K562 (cell line): ENCODE measurements around the gene CDK5RAP3. TPM values are rescaled to one million over a fixed set of nuclear protein-coding genes. Genes with fewer than 3 reads are reported as not detected.

Experiments
- ARID2 ChIP-seq: fragments of 450-650 bp; IDR thresholded peaks from 2 replicates; pipeline ENCODE4 v1.6.1; 2017; ENCODE audit warnings: antibody characterized with exemption, mild to moderate bottlenecking
- KLF10 ChIP-seq: fragments of 250-450 bp; sonication (Bioruptor Pico); IDR thresholded peaks from 2 replicates; pipeline ENCODE4 v1.6.1; 2021; ENCODE audit warnings: matching md5 sums
- TRIM25 ChIP-seq: fragments of 450-650 bp; IDR thresholded peaks from 2 replicates; pipeline ENCODE4 v1.7.0; 2016; ENCODE audit warnings: borderline replicate concordance
- ZBTB26 ChIP-seq: fragments of 450-650 bp; formaldehyde crosslinking; IDR thresholded peaks from 2 replicates; pipeline ENCODE4 v1.4.0; 2022; ENCODE audit warnings: missing genetic modification characterization
- polyA plus RNA-seq, 8 experiments: library from polyadenylated mRNA; depleted of rRNA in 4 of 8; stranded (reverse) in 5 of 8; unstranded in 3 of 8; fragments of >200 nt; fragmentation: Nextera tagmentation in 2 of 8; fragmentation: Illumina TruSeq in 1 of 8; extraction: Ambion mirVana in 2 of 8; extraction: Trizol in 1 of 8; gene quantifications; 2 replicates each; pipeline versions ENCODE4 v1.2.1 to v1.2.3, GENCODE V29; 2011 to 2014; ENCODE audit warnings: inconsistent platforms in 1 of 8, missing spikeins in 1 of 8
- total RNA-seq, 7 experiments: library from RNA; depleted of rRNA in 6 of 7; stranded (reverse); fragments of >200 nt in 6 of 7; fragmentation: Illumina TruSeq in 2 of 7; extraction: Trizol in 2 of 7; gene quantifications; 2 replicates each; pipeline versions ENCODE4 v1.2.1 to v1.2.3, GENCODE V29; 2011 to 2021; ENCODE audit warnings: low replicate concordance in 1 of 7
- TF ChIP-seq, protein P1 (sequence below), 2 experiments: fragments of 450-650 bp in 1 of 2; sonication (generic) in 1 of 2; formaldehyde crosslinking in 1 of 2; IDR thresholded peaks; 2 replicates each; pipeline versions ENCODE4 v1.7.1 to v1.9.0; 2016 to 2022; ENCODE audit warnings: inconsistent platforms in 1 of 2, mild to moderate bottlenecking in 1 of 2, missing genetic modification reagents in 1 of 2
- TF ChIP-seq, protein P2 (sequence below): fragments of 450-650 bp; conservative IDR thresholded peaks from 2 replicates; pipeline ENCODE4 v1.6.1; 2016; ENCODE audit warnings: missing genetic modification characterization, low read depth, mild to moderate bottlenecking, missing compliant biosample characterization, moderate library complexity
- TF ChIP-seq, protein P3 (sequence below): sonication (generic); formaldehyde crosslinking; IDR thresholded peaks from 2 replicates; pipeline ENCODE4 v1.8.0; 2023; ENCODE audit warnings: mild to moderate bottlenecking, missing genetic modification reagents

CDK5RAP3 gene
- total and polyA plus RNA-seq, 9 of the 15 experiments (the other 6 are each of a cell fraction or from before 2014, with no cell fraction given), result 44.2 to 202 (median 91.5) TPM

GRCh38 chr17:48011405-48012150 is 40.7 kb downstream of the CDK5RAP3 start (continued):
- TF ChIP-seq, protein P1, sequence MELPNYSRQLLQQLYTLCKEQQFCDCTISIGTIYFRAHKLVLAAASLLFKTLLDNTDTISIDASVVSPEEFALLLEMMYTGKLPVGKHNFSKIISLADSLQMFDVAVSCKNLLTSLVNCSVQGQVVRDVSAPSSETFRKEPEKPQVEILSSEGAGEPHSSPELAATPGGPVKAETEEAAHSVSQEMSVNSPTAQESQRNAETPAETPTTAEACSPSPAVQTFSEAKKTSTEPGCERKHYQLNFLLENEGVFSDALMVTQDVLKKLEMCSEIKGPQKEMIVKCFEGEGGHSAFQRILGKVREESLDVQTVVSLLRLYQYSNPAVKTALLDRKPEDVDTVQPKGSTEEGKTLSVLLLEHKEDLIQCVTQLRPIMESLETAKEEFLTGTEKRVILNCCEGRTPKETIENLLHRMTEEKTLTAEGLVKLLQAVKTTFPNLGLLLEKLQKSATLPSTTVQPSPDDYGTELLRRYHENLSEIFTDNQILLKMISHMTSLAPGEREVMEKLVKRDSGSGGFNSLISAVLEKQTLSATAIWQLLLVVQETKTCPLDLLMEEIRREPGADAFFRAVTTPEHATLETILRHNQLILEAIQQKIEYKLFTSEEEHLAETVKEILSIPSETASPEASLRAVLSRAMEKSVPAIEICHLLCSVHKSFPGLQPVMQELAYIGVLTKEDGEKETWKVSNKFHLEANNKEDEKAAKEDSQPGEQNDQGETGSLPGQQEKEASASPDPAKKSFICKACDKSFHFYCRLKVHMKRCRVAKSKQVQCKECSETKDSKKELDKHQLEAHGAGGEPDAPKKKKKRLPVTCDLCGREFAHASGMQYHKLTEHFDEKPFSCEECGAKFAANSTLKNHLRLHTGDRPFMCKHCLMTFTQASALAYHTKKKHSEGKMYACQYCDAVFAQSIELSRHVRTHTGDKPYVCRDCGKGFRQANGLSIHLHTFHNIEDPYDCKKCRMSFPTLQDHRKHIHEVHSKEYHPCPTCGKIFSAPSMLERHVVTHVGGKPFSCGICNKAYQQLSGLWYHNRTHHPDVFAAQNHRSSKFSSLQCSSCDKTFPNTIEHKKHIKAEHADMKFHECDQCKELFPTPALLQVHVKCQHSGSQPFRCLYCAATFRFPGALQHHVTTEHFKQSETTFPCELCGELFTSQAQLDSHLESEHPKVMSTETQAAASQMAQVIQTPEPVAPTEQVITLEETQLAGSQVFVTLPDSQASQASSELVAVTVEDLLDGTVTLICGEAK (IDR thresholded peaks at IDR 0.05), result peak; percentile 55; the same call in 1 of the 2 replicates
- TF ChIP-seq, protein P1 (CRISPR knock-in tag; IDR thresholded peaks at IDR 0.05), result no peak
- TF ChIP-seq ZBTB26 (CRISPR knock-in tag), result peak; percentile 84; the same call in 1 of the 2 replicates
- TF ChIP-seq, protein P2, sequence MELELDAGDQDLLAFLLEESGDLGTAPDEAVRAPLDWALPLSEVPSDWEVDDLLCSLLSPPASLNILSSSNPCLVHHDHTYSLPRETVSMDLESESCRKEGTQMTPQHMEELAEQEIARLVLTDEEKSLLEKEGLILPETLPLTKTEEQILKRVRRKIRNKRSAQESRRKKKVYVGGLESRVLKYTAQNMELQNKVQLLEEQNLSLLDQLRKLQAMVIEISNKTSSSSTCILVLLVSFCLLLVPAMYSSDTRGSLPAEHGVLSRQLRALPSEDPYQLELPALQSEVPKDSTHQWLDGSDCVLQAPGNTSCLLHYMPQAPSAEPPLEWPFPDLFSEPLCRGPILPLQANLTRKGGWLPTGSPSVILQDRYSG, result 0 out of 2 replicates have a peak, but pooled peaks have one; percentile 23
- no peak for TF ChIP-seq KLF10
- TF ChIP-seq ARID2, result peak; percentile 67; the same call in 1 of the 2 replicates
- 0 out of 2 replicates have a peak, but pooled peaks have one; percentile 31 for TF ChIP-seq TRIM25
- TF ChIP-seq, protein P3, sequence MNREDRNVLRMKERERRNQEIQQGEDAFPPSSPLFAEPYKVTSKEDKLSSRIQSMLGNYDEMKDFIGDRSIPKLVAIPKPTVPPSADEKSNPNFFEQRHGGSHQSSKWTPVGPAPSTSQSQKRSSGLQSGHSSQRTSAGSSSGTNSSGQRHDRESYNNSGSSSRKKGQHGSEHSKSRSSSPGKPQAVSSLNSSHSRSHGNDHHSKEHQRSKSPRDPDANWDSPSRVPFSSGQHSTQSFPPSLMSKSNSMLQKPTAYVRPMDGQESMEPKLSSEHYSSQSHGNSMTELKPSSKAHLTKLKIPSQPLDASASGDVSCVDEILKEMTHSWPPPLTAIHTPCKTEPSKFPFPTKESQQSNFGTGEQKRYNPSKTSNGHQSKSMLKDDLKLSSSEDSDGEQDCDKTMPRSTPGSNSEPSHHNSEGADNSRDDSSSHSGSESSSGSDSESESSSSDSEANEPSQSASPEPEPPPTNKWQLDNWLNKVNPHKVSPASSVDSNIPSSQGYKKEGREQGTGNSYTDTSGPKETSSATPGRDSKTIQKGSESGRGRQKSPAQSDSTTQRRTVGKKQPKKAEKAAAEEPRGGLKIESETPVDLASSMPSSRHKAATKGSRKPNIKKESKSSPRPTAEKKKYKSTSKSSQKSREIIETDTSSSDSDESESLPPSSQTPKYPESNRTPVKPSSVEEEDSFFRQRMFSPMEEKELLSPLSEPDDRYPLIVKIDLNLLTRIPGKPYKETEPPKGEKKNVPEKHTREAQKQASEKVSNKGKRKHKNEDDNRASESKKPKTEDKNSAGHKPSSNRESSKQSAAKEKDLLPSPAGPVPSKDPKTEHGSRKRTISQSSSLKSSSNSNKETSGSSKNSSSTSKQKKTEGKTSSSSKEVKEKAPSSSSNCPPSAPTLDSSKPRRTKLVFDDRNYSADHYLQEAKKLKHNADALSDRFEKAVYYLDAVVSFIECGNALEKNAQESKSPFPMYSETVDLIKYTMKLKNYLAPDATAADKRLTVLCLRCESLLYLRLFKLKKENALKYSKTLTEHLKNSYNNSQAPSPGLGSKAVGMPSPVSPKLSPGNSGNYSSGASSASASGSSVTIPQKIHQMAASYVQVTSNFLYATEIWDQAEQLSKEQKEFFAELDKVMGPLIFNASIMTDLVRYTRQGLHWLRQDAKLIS, result no peak
